ENCODE measurements around the gene SCGB3A1. TPM values are rescaled to one million over a fixed set of nuclear protein-coding genes. Genes with fewer than 3 reads are reported as not detected.

SCGB3A1 gene
- total and polyA plus RNA-seq, 8 donors = 1.1 to 104 (median 2.9) TPM

GRCh38 chr5:180622910-180623309 is 31.6 kb upstream of the SCGB3A1 start:
- intact Hi-C loops (cut with DNase I) = no loop called here
- Histone ChIP-seq H3K4me1 (peaks cover 0 to 16% of the 10 kb centered on the region in 2 donors), H3K9me3 (no peaks in the 10 kb centered on the region), H3K4me3 (no peak overlapping the region), H3K27me3 (peaks cover 0 to 33% of the 10 kb centered on the region in 2 donors), H3K36me3 (no peaks in the 10 kb centered on the region), H3K27ac (peak overlapping the region in 1 of 2 donors; percentile 13)
- TF ChIP-seq CTCF (IDR thresholded peaks at IDR 0.05) = no peak
- DNase-seq (no peak), ATAC-seq (no peak)

GRCh38 chr5:180621311-180621710 is 30.0 kb upstream of the SCGB3A1 start:
- ATAC-seq (no peak), DNase-seq (no peak)
- no peak overlapping the region for H3K27ac ChIP-seq
- intact Hi-C loops (cut with DNase I) = no loop called here
- no peak overlapping the region for H3K4me3 ChIP-seq
- H3K9me3 ChIP-seq = no peaks in the 10 kb centered on the region
- H3K27me3 ChIP-seq = peaks cover 0 to 39% of the 10 kb centered on the region in 2 donors
- peaks cover 0 to 16% of the 10 kb centered on the region in 2 donors for H3K4me1 ChIP-seq
- H3K36me3 ChIP-seq = peaks cover 0 to 2% of the 10 kb centered on the region in 2 donors
- TF ChIP-seq CTCF (IDR thresholded peaks at IDR 0.05) = no peak

GRCh38 chr5:180620014-180620413 is 28.7 kb upstream of the SCGB3A1 start:
- peaks cover 0 to 16% of the 10 kb centered on the region in 2 donors for H3K4me1 ChIP-seq
- DNase-seq (no peak), ATAC-seq (no peak)
- no peak for TF ChIP-seq CTCF (IDR thresholded peaks at IDR 0.05)
- intact Hi-C loops (cut with DNase I) = no loop called here
- no peak overlapping the region for H3K4me3 ChIP-seq
- H3K36me3 ChIP-seq = peaks cover 0 to 3% of the 10 kb centered on the region in 2 donors
- no peak overlapping the region for H3K27ac ChIP-seq
- no peaks in the 10 kb centered on the region for H3K9me3 ChIP-seq
- peaks cover 0 to 40% of the 10 kb centered on the region in 2 donors for H3K27me3 ChIP-seq

- no peak overlapping the region for H3K27ac ChIP-seq
- H3K4me3 ChIP-seq = no peak overlapping the region
- peaks cover 0 to 3% of the 10 kb centered on the region in 2 donors for H3K36me3 ChIP-seq
- H3K9me3 ChIP-seq = no peaks in the 10 kb centered on the region
- peaks cover 0 to 16% of the 10 kb centered on the region in 2 donors for H3K4me1 ChIP-seq
- ATAC-seq (no peak), DNase-seq (no peak)
- H3K27me3 ChIP-seq = peaks cover 0 to 40% of the 10 kb centered on the region in 2 donors
- no peak for TF ChIP-seq CTCF (IDR thresholded peaks at IDR 0.05)
- intact Hi-C loops (cut with DNase I) = no loop called here
These were observed 28.2 kb upstream of the SCGB3A1 start for GRCh38 chr5:180619563-180619915.

GRCh38 chr5:180618829-180619562 is 27.7 kb upstream of the SCGB3A1 start:
- peaks cover 0 to 40% of the 10 kb centered on the region in 2 donors for H3K27me3 ChIP-seq
- no peak overlapping the region for H3K27ac ChIP-seq
- no peak overlapping the region for H3K4me3 ChIP-seq
- ATAC-seq (peak; percentile 68), DNase-seq (peak in 1 of 4 donors; percentile 37)
- no peaks in the 10 kb centered on the region for H3K9me3 ChIP-seq
- peaks cover 0 to 3% of the 10 kb centered on the region in 2 donors for H3K36me3 ChIP-seq
- peaks cover 0 to 16% of the 10 kb centered on the region in 2 donors for H3K4me1 ChIP-seq
- intact Hi-C loops (cut with DNase I) = no loop called here
- no peak for TF ChIP-seq CTCF (IDR thresholded peaks at IDR 0.05)
